Erythroblast (primary cell): ENCODE data around the gene KIRREL1.

Experiments
- GATA1 ChIP-seq: IDR thresholded peaks from 2 replicates; pipeline ENCODE4 v1.6.1; 2011; ENCODE audit warnings: low read depth, mild to moderate bottlenecking, control low read depth, low read length, moderate library complexity
- POLR2A ChIP-seq: IDR thresholded peaks from 2 replicates; pipeline ENCODE4 v1.6.1; 2011; ENCODE audit warnings: mild to moderate bottlenecking, low read length

GRCh38 chr1:158048371-158049067 is 55.1 kb downstream of the KIRREL1 start:
- no peak for TF ChIP-seq POLR2A
- TF ChIP-seq GATA1: no peak
